COLO829 (cell line): ENCODE results near the gene NACC1.
"Not testable (repeated sequence)": the region's sequence is repeated elsewhere in the genome, so short reads cannot be mapped to it uniquely, and the experiment has no call there.

Source experiments
- DNase-seq: peaks from one replicate; pipeline ENCODE4 v3.0.0; 2012; ENCODE audit warnings: low spot score

NACC1 gene

DNA sequence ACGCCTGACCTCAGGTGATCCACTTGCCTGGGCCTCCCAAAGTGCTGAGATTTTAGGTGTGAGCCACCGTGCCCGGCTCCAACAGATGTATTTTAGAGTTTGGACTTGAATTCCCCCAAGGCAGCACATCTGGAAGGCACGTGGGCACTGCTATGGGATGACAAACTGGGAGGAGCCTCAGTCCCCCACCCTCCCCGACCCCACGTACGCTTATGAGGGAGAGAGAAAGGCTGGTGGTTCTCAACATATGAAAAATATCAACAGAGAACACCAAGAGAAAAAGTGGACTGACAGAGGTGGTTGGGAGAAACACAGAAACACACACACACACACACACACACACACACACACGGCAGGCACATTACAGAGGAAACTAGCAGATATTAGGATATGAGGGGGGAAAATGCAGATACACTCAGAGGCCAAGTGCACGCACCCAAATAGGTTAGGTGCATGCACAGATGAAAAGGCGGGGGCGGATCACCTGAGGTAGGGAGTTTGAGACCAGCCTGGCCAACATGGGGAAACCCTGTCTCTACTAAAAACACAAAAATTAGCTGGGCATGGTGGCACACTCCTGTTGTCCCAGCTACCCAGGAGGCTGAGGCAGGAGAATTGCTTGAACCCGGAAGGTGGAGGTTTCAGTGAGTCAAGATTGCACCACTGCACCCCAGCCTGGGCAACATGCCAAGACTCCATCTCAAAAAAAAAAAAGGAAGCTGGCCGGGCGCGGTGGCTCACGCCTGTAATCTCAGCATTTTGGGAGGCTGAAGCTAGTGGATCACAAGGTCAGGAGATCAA is 28.9 kb downstream of the NACC1 start:
- no peak for DNase-seq

DNA sequence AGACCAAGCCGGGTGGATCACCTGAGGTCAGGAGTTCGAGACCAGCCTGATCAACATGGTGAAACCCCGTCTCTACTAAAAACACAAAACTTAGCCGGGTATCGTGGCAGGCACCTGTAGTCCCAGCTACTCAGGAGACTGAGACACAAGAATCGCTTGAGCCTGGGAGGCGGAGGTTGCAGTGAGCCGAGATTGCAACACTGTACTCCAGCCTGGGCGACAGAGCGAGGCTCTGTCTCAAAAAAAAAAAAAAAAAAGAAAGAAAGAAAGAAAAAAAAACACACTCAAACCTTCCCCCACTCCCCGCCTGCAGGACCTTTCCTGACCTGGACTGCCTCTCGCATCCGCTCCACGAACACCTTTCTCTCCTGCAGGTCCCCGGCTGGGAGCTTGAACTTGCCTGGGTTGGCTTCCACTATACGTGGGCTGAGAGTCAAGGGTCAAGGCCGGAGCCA is 31.1 kb downstream of the NACC1 start:
- not testable (repeated sequence) for DNase-seq

DNA sequence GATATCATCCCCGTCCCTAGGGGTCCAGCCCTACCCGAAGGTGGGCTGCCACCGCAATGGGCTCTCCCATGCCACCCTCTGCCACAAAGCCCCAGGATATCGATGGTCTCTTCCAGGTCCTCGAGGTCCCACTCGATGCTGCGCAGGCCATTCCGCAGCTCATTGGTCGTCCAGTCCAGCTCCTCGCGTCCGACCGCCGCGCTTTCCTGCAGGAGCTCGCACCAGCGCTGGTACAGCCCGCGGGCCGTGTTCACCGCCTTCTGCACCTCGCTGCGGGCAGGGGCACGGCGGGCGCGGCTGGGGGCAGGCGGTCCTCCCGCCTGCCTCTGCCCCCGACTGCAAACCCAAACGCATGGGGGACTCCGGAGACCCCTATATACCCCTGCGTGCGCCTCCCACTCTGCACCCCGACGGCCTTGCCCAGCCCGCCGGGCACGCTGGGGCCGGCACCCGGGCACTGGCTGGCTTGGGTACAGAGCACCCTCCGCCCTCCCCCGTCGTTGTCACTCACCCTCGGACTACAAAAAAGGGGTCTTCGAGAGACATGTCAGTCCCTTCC is 31.6 kb downstream of the NACC1 start:
- no peak for DNase-seq

DNA sequence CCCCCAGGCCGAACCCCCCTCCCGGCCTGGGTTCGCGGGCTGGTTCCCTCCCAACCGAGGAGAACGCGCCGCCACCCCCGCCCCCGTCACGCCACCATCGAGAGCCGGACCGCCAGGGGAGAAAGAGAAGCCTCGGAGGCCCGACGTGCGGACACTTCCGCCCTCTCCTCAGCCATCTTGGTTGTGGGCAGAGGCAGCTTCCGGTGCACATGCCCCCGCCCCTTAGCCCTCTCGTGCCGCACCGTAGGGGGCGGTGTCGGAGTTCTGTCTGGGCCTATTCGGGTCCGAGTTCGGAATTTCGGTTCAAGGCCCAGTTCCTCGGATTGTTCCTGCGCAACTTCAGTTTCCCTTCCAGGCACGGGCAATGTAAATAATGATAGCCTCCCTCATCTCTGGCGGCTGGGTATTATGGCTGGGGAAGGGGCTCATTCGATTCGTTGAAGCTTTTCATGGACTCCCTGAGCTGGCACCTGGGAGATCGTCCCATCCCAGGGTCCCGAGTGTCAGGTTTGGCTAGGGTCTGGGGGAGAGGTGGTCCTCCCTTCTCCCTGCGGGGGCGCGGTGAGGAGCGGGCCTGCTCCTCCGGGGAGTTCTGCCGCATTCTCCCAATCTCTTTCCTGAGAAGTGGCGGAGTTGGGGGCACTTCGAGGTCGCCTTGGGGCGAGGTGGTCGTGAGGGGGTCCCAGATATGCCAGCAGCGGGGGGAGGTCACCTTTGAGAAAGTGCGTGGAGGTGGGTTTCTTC is 32.3 kb downstream of the NACC1 start, which contains the start of the genes IER2 and STX10:
TSS of gene IER2 (plus strand) at position 225 of the 744 bp plus-strand sequence. CDS start 2,776 bp downstream, outside the sequence.
TSS of gene STX10 (minus strand) at position 189 of the 744 bp plus-strand sequence. CDS start 202 bp downstream, outside the sequence.
- peak; percentile 89 for DNase-seq

DNA sequence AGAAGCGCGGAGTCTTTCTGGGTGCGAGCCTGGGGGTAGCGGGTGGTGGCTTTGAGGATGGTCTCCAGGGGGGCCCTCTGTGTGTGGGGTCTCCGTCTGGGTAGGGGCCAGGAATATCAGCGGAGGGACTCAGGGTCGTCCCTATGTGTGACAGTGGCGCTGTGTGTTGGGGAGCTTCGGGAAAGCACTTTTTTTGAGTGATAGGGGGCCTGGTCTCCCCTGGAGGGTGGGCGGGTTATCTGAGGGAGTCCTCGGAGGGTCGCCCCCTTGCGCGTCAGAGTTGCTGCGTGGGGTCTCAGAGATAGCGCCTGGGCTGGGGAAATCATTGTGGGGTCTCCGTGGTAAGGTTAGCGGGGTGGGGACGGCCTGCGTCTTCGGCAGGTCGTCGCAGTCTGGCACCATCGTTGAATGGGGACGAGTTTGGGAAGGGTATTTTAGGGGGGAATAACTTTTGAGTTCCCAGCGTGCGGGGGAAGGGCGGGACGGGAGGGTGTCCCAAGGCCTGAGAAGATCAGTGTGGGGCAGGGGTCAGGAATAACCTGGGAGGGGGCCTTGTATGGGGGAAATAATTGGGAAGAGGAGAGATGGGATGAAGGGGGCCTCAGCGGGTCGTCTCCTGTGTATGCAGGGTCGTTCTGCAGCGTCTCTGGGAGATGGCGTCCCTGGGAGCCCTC is 33.0 kb downstream of the NACC1 start:
- DNase-seq: no peak

DNA sequence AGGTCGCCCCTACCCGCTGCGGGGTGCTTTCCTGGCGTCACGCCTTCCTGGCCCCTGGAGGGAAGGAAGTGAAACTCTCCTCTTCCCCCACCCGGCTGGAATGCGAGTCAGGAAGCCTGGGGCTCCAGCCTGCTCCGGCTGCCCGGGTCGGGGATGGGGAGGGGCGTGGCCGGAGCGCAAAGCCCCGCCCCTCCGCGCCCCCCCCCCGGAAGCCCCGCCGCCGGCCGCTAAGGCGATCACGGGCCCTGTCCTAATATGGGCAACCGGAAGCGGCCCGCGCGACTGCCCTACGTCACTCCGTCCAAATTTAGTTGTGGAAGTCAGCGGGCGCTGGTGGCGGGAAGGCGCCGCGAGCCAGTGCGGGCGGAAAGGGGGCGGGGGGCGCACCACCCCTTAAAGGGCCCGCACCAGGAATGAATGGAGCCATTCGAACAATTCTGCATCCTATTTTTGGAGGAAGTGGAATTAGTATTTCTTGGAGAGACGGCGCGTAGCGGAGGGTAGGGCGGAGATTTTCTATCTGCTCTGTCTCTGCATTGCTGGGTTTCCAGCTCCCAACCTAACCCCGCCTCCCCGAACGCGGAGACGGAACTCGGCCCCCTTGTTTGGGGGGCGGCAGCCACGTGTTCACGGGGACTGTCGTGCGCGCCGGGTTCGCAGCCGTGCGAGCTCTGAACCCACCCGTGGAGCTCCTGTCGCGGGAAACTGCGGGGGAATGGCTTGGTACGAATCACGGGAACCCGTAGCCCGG is 33.7 kb downstream of the NACC1 start:
- peak; percentile 93 for DNase-seq

DNA sequence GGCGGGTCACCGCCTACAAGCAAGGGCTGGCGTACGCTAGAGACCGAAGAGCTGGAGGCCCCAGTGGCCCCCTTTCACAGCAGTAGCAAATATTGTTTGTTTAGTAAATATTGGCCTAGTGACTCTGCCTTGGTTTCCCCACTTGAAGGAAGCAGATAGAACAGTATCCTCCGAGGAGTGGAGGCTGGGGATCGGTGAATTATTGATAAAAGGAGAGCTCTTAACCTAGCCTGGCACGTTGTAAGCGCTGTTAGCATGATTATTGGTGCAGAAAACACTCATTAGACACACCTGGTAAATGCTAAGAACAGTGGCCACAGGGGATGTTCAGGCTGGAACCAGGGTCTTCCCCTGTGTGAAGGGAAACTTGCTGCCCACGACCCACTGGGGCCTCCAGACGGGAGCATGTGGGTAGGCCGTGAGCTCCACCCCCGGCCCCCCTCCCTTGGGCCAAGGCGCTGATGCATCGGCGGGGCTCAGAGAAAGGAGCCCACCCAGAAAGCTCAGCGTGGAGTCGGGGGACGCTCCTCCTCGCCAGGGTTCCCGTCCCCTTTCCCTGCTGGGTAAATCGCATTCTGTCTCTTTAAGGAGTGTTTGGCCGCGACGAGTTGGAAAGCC is 34.4 kb downstream of the NACC1 start:
- DNase-seq: no peak

DNA sequence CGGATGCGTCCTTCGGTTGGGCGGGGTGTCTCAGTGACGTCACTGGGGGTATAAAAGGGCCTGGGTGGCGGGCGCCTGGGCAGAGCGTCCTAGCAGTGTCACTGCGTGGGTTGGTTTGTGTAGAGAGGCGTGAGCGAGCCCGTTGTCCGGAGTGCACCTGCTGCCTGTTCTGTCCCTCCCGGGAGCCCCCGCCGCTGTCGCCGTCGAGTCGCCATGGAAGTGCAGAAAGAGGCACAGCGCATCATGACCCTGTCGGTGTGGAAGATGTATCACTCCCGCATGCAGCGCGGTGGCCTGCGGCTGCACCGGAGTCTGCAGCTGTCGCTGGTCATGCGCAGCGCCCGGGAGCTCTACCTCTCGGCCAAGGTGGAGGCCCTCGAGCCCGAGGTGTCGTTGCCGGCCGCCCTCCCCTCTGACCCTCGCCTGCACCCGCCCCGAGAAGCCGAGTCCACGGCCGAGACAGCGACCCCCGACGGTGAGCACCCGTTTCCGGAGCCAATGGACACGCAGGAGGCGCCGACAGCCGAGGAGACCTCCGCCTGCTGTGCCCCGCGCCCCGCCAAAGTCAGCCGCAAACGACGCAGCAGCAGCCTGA is 35.0 kb downstream of the NACC1 start:
- peak; percentile 96 for DNase-seq

DNA sequence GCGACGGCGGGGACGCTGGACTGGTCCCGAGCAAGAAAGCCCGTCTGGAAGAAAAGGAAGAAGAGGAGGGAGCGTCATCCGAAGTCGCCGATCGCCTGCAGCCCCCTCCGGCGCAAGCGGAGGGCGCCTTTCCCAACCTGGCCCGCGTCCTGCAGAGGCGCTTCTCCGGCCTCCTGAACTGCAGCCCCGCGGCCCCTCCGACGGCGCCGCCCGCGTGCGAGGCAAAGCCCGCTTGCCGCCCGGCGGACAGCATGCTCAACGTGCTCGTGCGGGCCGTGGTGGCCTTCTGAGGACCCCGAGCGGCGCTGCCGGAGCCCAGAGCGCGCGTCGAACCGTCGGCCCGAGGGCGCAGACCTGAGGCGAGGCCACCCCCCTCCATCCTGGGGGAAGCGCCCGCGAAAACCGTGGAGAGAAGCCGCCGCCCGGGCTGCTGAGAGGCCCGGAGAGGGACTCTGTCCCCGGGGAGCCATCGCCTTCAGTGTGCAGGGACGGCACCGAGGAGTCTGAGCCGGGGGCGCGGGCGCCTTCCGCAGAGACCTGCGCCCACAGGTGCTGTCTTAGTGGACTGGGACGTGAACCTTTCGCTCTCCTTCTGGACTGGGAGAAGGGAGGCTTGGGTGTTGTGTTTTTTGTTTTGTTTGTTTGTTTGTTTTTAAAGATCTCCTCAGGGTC is 35.6 kb downstream of the NACC1 start:
- no peak for DNase-seq

DNA sequence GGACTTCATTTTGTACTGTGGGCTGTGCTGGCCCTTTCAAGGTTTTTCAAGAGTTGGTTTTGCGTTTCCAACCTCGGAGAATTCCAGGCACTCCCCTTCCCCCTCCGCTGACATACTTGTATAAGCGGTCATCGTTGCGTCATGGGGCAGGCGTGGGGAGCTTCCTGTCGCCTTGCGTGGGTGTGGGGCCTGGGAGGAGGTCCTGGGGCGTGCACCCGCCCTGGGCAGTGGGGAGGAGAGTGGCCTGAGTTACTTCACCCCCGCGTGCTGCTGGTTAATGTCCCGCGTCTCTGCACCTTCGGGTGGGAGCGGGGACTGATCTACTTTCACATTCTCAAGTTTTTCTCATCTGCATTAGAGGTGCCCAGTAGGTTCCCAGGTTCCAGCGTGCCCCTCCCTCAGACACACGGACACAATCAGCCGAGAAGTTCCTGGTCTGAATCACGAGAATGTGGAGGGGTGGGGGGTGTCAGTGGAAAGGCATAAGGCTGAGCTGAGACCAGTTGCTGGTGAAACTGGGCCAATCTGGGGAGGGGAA is 36.2 kb downstream of the NACC1 start:
- DNase-seq: no peak

DNA sequence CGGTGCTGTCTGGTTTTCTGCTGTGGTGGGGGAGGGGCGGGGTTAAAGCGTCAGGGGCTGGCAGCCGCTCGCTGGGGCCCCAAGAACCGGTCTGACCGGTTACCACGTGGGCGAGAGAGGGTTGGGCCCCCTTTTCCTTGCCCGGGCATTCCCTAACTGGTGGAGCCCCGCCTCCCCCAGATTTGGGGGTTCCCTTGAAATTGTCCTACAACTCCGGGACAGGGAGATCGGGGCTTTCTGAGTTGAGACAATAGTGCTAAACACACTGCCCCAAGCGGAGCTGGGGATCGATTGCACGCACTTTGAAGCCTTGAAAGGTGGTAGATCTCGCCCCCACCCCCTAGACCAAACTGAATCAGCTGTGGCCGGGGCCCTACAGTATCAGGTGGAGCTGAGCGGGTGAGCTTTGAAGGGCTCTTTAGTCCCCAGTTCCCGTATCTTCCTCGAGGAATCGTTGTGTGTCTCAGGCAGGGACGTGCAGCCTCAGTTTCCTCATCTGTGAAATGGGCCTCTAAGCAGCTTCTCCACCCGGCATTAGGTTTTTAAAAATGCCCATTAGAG is 36.9 kb downstream of the NACC1 start:
- DNase-seq: no peak

DNA sequence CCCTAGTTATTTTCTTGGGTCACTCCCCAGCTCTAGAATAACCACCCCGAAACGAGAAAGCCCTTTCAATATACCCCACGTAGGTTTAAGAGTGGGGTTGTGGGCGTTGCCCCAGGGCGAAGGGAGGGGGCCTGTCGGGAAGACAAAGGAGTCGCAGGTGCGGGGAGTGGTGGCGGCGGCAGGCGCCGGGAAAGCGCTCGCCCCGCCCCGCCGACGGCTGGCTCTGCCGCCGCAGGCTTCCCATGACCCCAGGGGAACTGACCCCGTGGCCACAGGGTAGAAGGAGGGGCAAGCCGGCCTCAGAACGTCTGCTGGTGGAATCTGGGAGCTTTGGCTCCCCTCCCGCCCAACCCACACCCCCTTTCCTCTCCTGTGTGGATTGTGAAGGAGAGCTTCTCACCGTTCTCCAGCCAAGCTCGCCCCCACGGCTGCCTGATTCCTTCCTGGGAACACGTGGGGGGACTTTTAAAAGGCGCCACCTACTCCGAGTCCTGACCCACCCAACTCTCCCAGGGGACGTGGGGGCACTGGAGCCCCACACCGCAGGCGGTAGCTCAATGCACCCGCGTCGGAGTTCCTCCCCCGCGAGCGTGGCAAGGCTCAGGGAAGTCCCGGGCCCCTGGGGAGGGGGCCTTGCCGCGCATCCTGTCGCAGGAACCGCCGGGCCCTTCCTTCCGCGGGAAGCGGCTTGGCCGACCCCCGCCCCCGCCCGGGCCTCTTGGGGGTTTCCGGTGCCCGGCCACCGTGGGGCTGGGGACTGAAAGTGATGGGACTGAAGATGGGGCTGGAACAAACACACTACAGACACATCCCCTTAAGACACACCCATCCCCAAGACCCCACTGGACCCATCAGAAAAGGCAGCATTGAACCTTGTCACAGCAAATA is 37.7 kb downstream of the NACC1 start:
- DNase-seq: no peak

DNA sequence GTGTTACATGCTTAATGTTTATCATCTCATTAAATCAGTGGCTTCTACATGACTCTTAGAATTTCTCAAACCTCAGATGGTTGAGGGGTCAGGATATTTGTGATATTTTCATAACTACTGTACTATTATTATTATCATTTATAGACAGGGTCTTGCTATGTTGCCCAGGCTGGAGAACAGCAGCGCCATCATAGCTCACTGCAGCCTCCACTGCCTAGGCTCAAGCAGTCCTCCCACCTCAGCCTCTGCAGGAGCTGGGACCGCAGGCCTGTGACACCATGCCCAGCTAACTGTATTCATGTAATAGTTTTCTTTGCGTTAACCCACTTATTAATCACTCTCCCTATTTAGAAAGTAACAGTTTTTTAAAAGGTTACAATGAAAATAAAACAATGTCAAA is 41.6 kb downstream of the NACC1 start:
- DNase-seq: no peak

DNA sequence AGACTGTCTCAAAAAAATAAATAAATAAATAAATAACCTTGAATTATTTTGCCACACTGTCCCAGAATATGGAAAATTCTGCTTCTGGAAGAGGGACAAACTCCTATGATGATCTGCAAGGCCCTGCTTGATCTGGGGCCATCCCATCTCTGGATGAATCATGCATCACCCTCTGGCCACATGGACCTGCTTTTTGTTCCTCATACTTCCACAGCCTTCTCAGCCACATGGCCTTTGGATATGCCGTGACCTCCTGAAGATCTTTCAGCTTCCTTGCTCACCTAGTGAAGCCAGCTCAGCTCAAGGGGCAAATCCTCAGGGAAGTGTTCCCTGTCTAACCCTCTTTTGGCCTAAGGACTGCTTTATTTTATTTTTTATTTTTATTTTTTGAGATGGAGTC is 42.5 kb downstream of the NACC1 start:
- no peak for DNase-seq

DNA sequence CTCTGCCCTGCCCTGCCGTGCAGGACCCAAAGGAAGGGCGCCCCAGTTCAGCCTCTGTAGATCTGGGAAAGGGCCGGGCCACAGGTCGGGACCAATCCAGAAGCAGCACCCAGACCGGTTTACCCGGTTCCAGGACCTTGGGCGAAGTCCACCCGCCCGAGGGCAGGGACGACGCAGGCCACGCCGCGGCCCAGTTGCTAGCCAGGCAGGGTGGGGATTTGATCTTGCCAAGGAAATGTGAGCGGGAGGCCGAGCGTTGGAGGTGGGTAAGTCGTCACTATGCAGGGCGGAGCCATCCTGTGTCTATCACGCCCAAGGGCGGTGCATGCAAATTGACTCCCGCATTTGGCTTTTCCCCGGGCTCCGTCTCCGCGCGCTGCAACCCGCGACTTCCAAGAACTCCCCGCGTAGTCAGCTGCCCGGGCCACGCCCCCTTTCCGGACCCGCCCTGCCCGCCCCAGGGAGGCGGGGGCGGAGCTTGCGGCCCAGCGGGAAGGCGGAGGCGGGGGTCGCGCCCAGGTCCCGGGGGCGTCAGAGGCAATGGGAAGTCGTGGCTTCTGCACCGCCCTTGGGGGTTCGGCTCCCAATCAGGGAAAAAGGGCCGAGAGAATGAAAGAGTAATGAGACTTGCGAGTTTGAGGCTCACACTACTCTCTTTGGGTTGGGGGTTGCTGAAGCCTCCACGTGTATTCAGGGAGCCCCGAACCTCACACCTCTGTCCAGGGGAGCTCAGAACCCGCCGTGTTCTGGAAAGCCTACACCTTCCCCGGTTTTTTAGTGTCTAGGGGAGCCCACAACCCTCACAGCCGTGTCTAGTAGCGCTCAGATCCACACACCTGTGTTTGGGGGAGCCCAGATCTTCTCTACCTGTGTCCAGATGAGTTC is 44.9 kb downstream of the NACC1 start:
- peak; percentile 84 for DNase-seq

DNA sequence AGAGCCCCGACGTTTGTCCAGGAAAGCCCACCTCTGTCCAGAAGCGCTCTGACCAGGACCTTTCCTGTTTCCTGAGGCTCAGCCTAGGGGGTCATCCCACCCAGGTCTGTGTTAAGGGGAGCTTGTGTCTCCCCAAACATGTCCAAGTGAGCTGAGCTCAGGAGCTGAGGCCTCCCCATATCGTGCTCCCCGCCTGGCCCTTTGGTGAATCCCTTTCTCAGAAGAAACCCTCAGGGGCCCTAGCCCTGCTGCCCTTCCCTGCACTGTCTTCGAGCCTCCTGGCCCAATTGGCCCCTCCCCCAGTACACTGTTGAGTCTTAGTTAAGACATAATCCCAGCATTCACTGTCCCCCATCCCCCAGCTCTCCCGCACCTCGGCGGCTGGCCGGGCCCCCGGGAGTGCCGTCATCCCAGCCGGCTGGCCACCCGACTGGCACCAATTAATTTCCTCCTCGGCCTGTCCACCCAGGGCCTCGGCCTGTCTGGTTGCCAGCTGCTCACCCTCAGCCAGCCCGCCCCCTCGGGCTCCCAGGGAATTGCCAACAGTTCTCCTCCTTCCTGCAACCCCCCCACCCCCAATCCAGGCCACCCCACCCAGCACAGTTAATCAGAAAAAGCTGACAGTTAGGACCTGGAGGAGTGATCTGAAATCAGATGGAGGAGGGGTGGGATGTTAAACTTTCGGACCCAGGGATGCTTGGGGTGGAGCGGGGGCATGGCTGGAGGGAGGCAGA is 45.7 kb downstream of the NACC1 start:
- DNase-seq: peak; percentile 82
